Prostate gland (tissue), 2 donors: Measurements from ENCODE around the gene CALR.
"Not testable (repeated sequence)": the region's sequence is repeated elsewhere in the genome, so short reads cannot be mapped to it uniquely, and the experiment has no call there.

Source experiments
- POLR2A ChIP-seq: fragments of 450-650 bp; IDR thresholded peaks from one replicate; pipeline ENCODE4 v1.6.1; 2016; ENCODE audit warnings: antibody characterized with exemption, mild to moderate bottlenecking
- TF ChIP-seq, protein P1 (sequence below), 4 experiments: fragments of 200-600 bp in 2 of 4; fragments of 450-650 bp in 2 of 4; sonication (generic) in 2 of 4; IDR thresholded peaks; 1 replicate in 3 of 4; 2 replicates in 1 of 4; pipeline ENCODE4 v1.5.1; 2016 to 2019; ENCODE audit warnings: antibody characterized with exemption in 4 of 4, mild to moderate bottlenecking in 2 of 4, moderate library complexity in 2 of 4

- TF ChIP-seq, protein P1, sequence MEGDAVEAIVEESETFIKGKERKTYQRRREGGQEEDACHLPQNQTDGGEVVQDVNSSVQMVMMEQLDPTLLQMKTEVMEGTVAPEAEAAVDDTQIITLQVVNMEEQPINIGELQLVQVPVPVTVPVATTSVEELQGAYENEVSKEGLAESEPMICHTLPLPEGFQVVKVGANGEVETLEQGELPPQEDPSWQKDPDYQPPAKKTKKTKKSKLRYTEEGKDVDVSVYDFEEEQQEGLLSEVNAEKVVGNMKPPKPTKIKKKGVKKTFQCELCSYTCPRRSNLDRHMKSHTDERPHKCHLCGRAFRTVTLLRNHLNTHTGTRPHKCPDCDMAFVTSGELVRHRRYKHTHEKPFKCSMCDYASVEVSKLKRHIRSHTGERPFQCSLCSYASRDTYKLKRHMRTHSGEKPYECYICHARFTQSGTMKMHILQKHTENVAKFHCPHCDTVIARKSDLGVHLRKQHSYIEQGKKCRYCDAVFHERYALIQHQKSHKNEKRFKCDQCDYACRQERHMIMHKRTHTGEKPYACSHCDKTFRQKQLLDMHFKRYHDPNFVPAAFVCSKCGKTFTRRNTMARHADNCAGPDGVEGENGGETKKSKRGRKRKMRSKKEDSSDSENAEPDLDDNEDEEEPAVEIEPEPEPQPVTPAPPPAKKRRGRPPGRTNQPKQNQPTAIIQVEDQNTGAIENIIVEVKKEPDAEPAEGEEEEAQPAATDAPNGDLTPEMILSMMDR (IDR thresholded peaks at IDR 0.05) = not testable (repeated sequence)
- TF ChIP-seq POLR2A = not testable (repeated sequence)
Observed at GRCh38 chr19:12976109-12976508, 37.7 kb downstream of the CALR start.
